Prostate gland (tissue), 2 donors: ENCODE results near the gene BIRC5. TPM values are rescaled to one million over a fixed set of nuclear protein-coding genes. Genes with fewer than 3 reads are reported as not detected.

ENCODE experiments used
- DNase-seq: peaks from one replicate; pipeline ENCODE4 v3.0.0-alpha.2; 2019; ENCODE audit warnings: low spot score
- H3K27ac ChIP-seq, 2 donors: fragments of 200-600 bp; sonication (generic); 2 replicates each; pipeline ENCODE4 v1.5.1; 2017 to 2019
- H3K27me3 ChIP-seq: fragments of 200-600 bp; sonication (generic); replicated peaks from 2 replicates; pipeline ENCODE4 v1.5.1; 2019; ENCODE audit not compliant: insufficient read depth
- H3K36me3 ChIP-seq, 2 donors: fragments of 200-600 bp; sonication (generic); 1 replicate in 1 of 2; 2 replicates in 1 of 2; pipeline versions ENCODE4 v1.5.1 to v1.8.1; 2017 to 2019
- H3K4me1 ChIP-seq: fragments of 200-600 bp; sonication (generic); replicated peaks from 2 replicates; pipeline ENCODE4 v1.5.1; 2019
- H3K4me3 ChIP-seq, 2 donors: fragments of 200-600 bp; sonication (generic); 2 replicates each; pipeline ENCODE4 v1.5.1; 2017 to 2019
- H3K9me3 ChIP-seq: fragments of 200-600 bp; sonication (generic); 2 replicates; pipeline ENCODE4 v1.5.1; 2017
- CTCF ChIP-seq, 4 experiments: fragments of 200-600 bp in 2 of 4; fragments of 450-650 bp in 2 of 4; sonication (generic) in 2 of 4; IDR thresholded peaks; 1 replicate in 3 of 4; 2 replicates in 1 of 4; pipeline ENCODE4 v1.5.1; 2016 to 2019; ENCODE audit warnings: antibody characterized with exemption in 4 of 4, mild to moderate bottlenecking in 2 of 4, moderate library complexity in 2 of 4
- POLR2A ChIP-seq: fragments of 450-650 bp; IDR thresholded peaks from one replicate; pipeline ENCODE4 v1.6.1; 2016; ENCODE audit warnings: antibody characterized with exemption, mild to moderate bottlenecking
- POLR2AphosphoS5 ChIP-seq: sonication (generic); formaldehyde crosslinking; IDR thresholded peaks from one replicate; pipeline ENCODE4 v1.6.1; 2017; ENCODE audit warnings: antibody characterized with exemption
- WGBS: methylation state at CpG from one replicate; pipeline ENCODE4 v1.1.5; 2018; 5-methylcytosine and 5-hydroxymethylcytosine counted together
- intact Hi-C: fragments of 100-400 bp; cut with DNase I; formaldehyde crosslinking; loops from one replicate; pipeline ENCODE4 v1.14.2; 2022
- total RNA-seq, 2 donors: library from RNA; depleted of rRNA; stranded (reverse); fragments of >200 nt; gene quantifications; one replicate each; pipeline ENCODE4 v1.1.0, GENCODE V29; 2016

The BIRC5 gene
- total RNA-seq, 2 donors from 2014 or later = 4.6 to 7.0 TPM

GRCh38 chr17:78176548-78177025, 37.5 kb upstream of the BIRC5 start:
- no peaks in the 10 kb centered on the region for H3K9me3 ChIP-seq
- intact Hi-C loops = loop anchor here (2.0 to 10.0 kb wide), 2 partner anchors 64 to 132 kb away; no protein-coding TSS in a partner anchor
- no peak overlapping the region for H3K4me3 ChIP-seq
- H3K27ac ChIP-seq = peak overlapping the region in 1 of 2 donors; percentile 23
- DNase-seq = peak; percentile 73
- peaks cover 18% of the 10 kb centered on the region for H3K4me1 ChIP-seq
- H3K27me3 ChIP-seq = no peaks in the 10 kb centered on the region
- H3K36me3 ChIP-seq = peaks cover 0 to 5% of the 10 kb centered on the region in 2 donors
- peak; percentile 43 for TF ChIP-seq POLR2AphosphoS5
- peak; percentile 56 to 93 (median 79) for TF ChIP-seq CTCF (IDR thresholded peaks at IDR 0.05)
- TF ChIP-seq POLR2A = no peak
- WGBS = 22% methylated on average over 14 of the region's 14 CpGs

- Histone ChIP-seq H3K27ac (peak overlapping the region; percentile 52 to 61), H3K9me3 (no peaks in the 10 kb centered on the region), H3K4me3 (no peak overlapping the region), H3K27me3 (no peaks in the 10 kb centered on the region), H3K4me1 (peaks cover 12% of the 10 kb centered on the region), H3K36me3 (no peaks in the 10 kb centered on the region)
- WGBS = 86% methylated on average over 16 of the region's 17 CpGs
- intact Hi-C loops = loop anchor here (10.0 kb wide), 1 partner anchor 135 kb away; no protein-coding TSS in a partner anchor
- TF ChIP-seq CTCF (IDR thresholded peaks at IDR 0.05) = no peak
- no peak for DNase-seq
Observed at GRCh38 chr17:78179372-78179771, 34.7 kb upstream of the BIRC5 start.

- Histone ChIP-seq H3K27me3 (no peaks in the 10 kb centered on the region), H3K4me1 (peaks cover 16% of the 10 kb centered on the region), H3K27ac (peak overlapping the region; percentile 52 to 61), H3K9me3 (no peaks in the 10 kb centered on the region), H3K36me3 (no peaks in the 10 kb centered on the region), H3K4me3 (no peak overlapping the region)
- DNase-seq = no peak
- WGBS = 53% methylated on average over 14 of the region's 14 CpGs
- TF ChIP-seq CTCF (IDR thresholded peaks at IDR 0.05) (no peak), POLR2AphosphoS5 (no peak), POLR2A (no peak)
- intact Hi-C loops = no loop called here
Observed at GRCh38 chr17:78180083-78180482, 34.0 kb upstream of the BIRC5 start.

GRCh38 chr17:78180508-78180907, 33.5 kb upstream of the BIRC5 start:
- Histone ChIP-seq H3K36me3 (no peaks in the 10 kb centered on the region), H3K9me3 (no peaks in the 10 kb centered on the region), H3K4me1 (peaks cover 17% of the 10 kb centered on the region), H3K27ac (peak overlapping the region; percentile 52 to 61), H3K27me3 (no peaks in the 10 kb centered on the region), H3K4me3 (no peak overlapping the region)
- no peak for DNase-seq
- WGBS = 83% methylated on average over 2 of the region's 2 CpGs
- intact Hi-C loops = no loop called here
- TF ChIP-seq CTCF (IDR thresholded peaks at IDR 0.05) (no peak), POLR2AphosphoS5 (no peak), POLR2A (no peak)

GRCh38 chr17:78182504-78182903, 31.5 kb upstream of the BIRC5 start:
- Histone ChIP-seq H3K36me3 (no peaks in the 10 kb centered on the region), H3K27ac (no peak overlapping the region), H3K9me3 (no peaks in the 10 kb centered on the region), H3K27me3 (no peaks in the 10 kb centered on the region), H3K4me3 (no peak overlapping the region), H3K4me1 (peaks cover 18% of the 10 kb centered on the region)
- TF ChIP-seq CTCF (IDR thresholded peaks at IDR 0.05) (no peak), POLR2A (no peak), POLR2AphosphoS5 (no peak)
- intact Hi-C loops = no loop called here
- WGBS = 92% methylated on average over 13 of the region's 13 CpGs
- no peak for DNase-seq
